Measurements from ENCODE around the gene RBMS1. TPM values are rescaled to one million over a fixed set of nuclear protein-coding genes. Genes with fewer than 3 reads are reported as not detected.

The RBMS1 gene
- total and polyA plus RNA-seq, 2 of the 4 experiments (the other 2 are of a cell fraction), result 43.5 to 64.9 TPM

DNA sequence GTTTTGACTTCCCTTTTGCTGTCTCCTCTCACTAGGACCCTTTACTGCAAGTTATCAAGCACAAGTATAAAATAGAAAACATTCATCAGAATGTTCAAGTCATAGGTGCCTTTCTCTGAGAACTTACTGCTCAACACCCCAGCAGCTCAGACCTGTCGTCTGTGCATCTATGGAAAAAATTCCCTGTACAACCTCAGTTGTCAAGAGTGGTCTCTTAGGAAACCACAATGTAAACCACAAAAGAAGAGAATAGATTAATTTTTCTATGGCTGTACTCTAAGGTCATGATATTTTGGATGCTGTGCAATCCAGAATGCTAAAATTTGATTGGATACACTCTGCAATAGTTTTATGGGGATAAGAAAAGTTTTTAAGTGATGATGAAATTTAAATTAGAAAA is 84.1 kb downstream of the RBMS1 start:
- H3K56ac ChIP-seq (ENCODE audit: extremely low read depth, insufficient read depth, low read length), result no peak overlapping the region
- no peak overlapping the region for H3K9ac ChIP-seq (ENCODE audit: low read depth, low read length)
- H3K4me2 ChIP-seq (ENCODE audit: low read depth, low read length), result no peak overlapping the region
- 0 out of 2 replicates have a peak overlapping the region, but pooled peaks have one; percentile 20 for H3K14ac ChIP-seq (replicated peaks; ENCODE audit: low read depth, low read length)
- H3K36me3 ChIP-seq (ENCODE audit: control insufficient read depth, insufficient read depth, low read length), result no peaks in the 10 kb centered on the region
- H2BK15ac ChIP-seq (ENCODE audit: low read depth, low read length), result no peak overlapping the region
- no peak overlapping the region; the same call in 1 of the 2 replicates for H3K4ac ChIP-seq (ENCODE audit: low read depth, low read length)
- ChIA-PET POLR2A (ENCODE audit: unreplicated experiment) (no interaction called here), CTCF (no interaction called here)
- H4K5ac ChIP-seq (ENCODE audit: low read depth, low read length), result no peak overlapping the region
- H3K27ac ChIP-seq (ENCODE audit: insufficient read depth, low read length), result 0 out of 2 replicates have a peak overlapping the region, but pooled peaks have one; percentile 13
- H3K79me1 ChIP-seq (ENCODE audit: low read depth in 1 of 2, low read length in 2 of 2), result peaks cover 15 to 58% of the 10 kb centered on the region in 2 experiments; a peak in 3 of 4 replicates
- no peak overlapping the region for H3K4me3 ChIP-seq (ENCODE audit: insufficient read depth, low read depth, low read length)
- in situ Hi-C loops (cut with MboI; ENCODE audit: low sequenced_read_pairs) (no loop called here), intact Hi-C loops (cut with micrococcal nuclease) (loop anchor here (5.0 to 10.0 kb wide), 4 partner anchors 175 to 513 kb away; no protein-coding TSS in a partner anchor), dilution Hi-C loops (cut with HindIII; ENCODE audit: low sequenced_read_pairs, unreplicated experiment) (no loop called here)
- no peak for DNase-seq
- no peak overlapping the region for H2AK5ac ChIP-seq (ENCODE audit: low read depth, low read length)
- H3K4me1 ChIP-seq (ENCODE audit: control insufficient read depth, insufficient read depth, low read length), result peaks cover 19% of the 10 kb centered on the region
- no CpG with 5 or more reads among the region's 1 CpG for WGBS, 2 experiments (ENCODE audit: extremely low coverage in 2 of 2, insufficient read length in 1 of 2)
- no peaks in the 10 kb centered on the region for H3K27me3 ChIP-seq (ENCODE audit: control insufficient read depth, insufficient read depth, low read length)
- H4K8ac ChIP-seq (ENCODE audit: low read depth in 2 of 2, low read length in 2 of 2), result peak overlapping the region in 1 of 2 experiments; percentile 3; a peak in 1 of 4 replicates
- 0 out of 2 replicates have a peak overlapping the region, but pooled peaks have one; percentile 3 for H3K18ac ChIP-seq (ENCODE audit: low read depth, low read length)
- no peaks in the 10 kb centered on the region for H3K9me3 ChIP-seq (ENCODE audit: control insufficient read depth, insufficient read depth, low read length)
- H2BK20ac ChIP-seq (ENCODE audit: low read depth, low read length), result peak overlapping the region; percentile 38; the same call in 1 of the 2 replicates
- no TSS peak for BruUV-seq (replicated peaks)
- peak overlapping the region; percentile 49; the same call in 1 of the 2 replicates for H3K23ac ChIP-seq (ENCODE audit: low read depth, low read length)
- no peak overlapping the region for H2AFZ ChIP-seq (replicated peaks; ENCODE audit: low read length, poor library complexity)
- peak overlapping the region; percentile 20; the same call in 1 of the 2 replicates for H2BK120ac ChIP-seq (ENCODE audit: low read depth, low read length)
- H2BK5ac ChIP-seq (ENCODE audit: low read depth, low read length, poor library complexity, severe bottlenecking), result peak overlapping the region; percentile 12
- no peak overlapping the region for H2AK9ac ChIP-seq (replicated peaks; ENCODE audit: low read depth, low read length, poor library complexity)
- H4K20me1 ChIP-seq (ENCODE audit: insufficient read depth, low read length), result peaks cover 28% of the 10 kb centered on the region
- H4K91ac ChIP-seq (ENCODE audit: insufficient read depth, low read depth, low read length), result no peak overlapping the region
- ATAC-seq (ENCODE audit: low read depth), result no peak
- peaks cover 21% of the 10 kb centered on the region for H3K9me1 ChIP-seq (ENCODE audit: insufficient read depth, low read length)
- TF ChIP-seq MAFK (IDR thresholded peaks at IDR 0.05; ENCODE audit: low read depth, low read length) (no peak), FOS (IDR thresholded peaks at IDR 0.05; ENCODE audit: low read depth, low read length) (no peak)

Measured in IMR-90 (cell line).